BLaER1 treated with 17β-estradiol and CSF1 and Interleukin-3, amounts not matched to agents 10 nM and 100 nM (cell line): ENCODE results near the gene NDUFV1.

Experiments used
- H3K27ac ChIP-seq, 11 experiments: shearing (Covaris generic); formaldehyde crosslinking; 2 replicates each; pipeline ENCODE4 v1.8.1; 2022
- H3K27me3 ChIP-seq, 11 experiments: shearing (Covaris generic); formaldehyde crosslinking; 2 replicates each; pipeline ENCODE4 v1.8.1; 2022
- H3K36me3 ChIP-seq, 11 experiments: shearing (Covaris generic); formaldehyde crosslinking; 2 replicates each; pipeline ENCODE4 v1.8.1; 2022
- H3K4me1 ChIP-seq, 10 experiments: shearing (Covaris generic); formaldehyde crosslinking; 2 replicates each; pipeline ENCODE4 v1.8.1; 2022
- H3K4me2 ChIP-seq, 11 experiments: shearing (Covaris generic); formaldehyde crosslinking; 2 replicates each; pipeline ENCODE4 v1.8.1; 2022
- H3K4me3 ChIP-seq, 10 experiments: shearing (Covaris generic); formaldehyde crosslinking; 2 replicates each; pipeline ENCODE4 v1.8.1; 2022
- H3K9ac ChIP-seq, 11 experiments: shearing (Covaris generic); formaldehyde crosslinking; 2 replicates each; pipeline ENCODE4 v1.8.1; 2022
- H3K9me3 ChIP-seq, 11 experiments: shearing (Covaris generic); formaldehyde crosslinking; replicated peaks in 1 of 11; 2 replicates each; pipeline ENCODE4 v1.8.1; 2022
- H4K20me1 ChIP-seq, 11 experiments: shearing (Covaris generic); formaldehyde crosslinking; 2 replicates each; pipeline ENCODE4 v1.8.1; 2022
- Cebpa-rat ChIP-seq, 11 experiments: shearing (Covaris generic); IDR thresholded peaks; 2 replicates each; pipeline ENCODE4 v1.8.1; 2022

Gene NDUFV1

DNA sequence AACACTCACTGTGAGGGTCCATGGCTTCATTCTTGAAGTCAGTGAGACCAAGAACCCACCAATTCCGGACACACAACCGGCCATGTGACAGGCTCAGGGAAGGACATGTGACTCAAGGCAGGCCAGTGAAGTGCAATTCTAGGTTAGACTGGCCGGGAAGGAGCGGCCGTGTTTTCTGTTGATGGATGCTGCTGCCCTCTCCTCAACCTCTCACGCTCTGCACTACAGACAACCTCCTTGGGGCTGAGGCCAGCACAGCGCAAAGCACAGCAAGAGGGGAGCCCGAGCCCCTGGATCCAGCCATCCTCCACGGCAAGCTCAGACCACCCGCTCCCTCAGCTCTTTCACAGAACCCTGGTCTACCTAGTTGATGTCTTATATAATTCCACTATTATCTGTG is 20.2 kb downstream of the NDUFV1 start:
- Histone ChIP-seq H3K9me3 (no peaks in the 10 kb centered on the region), H3K4me1 (peaks cover 10 to 44% (median 35%) of the 10 kb centered on the region in 10 experiments), H3K27ac (no peak overlapping the region), H4K20me1 (0 out of 22 replicates have a peak, but pooled peaks cover 0 to 3% (median 0%) of the 10 kb centered on the region in 11 experiments), H3K4me2 (no peak overlapping the region), H3K27me3 (no peaks in the 10 kb centered on the region), H3K36me3 (no peaks in the 10 kb centered on the region), H3K4me3 (no peak overlapping the region), H3K9ac (no peak overlapping the region)
- no peak for TF ChIP-seq Cebpa-rat (IDR thresholded peaks at IDR 0.05)

DNA sequence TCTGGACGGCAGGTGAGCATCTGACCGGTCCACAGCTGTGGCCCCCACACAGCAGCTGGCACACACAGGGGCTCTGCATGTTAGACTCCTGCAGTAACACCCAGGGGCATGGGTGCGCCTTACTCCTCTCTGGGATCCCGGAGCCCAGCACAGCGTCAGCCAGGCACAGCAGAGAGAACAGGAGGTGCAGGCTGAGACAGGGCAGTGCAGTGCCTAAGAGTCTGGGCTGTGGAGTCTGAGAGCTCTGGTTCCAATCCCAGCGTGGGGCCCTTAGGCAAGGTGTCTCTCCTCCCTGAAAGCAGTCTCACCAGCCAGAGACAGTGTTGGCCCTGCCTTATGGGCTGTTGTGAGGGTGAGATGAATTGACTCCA is 20.7 kb downstream of the NDUFV1 start:
- H3K27ac ChIP-seq: no peak overlapping the region

DNA sequence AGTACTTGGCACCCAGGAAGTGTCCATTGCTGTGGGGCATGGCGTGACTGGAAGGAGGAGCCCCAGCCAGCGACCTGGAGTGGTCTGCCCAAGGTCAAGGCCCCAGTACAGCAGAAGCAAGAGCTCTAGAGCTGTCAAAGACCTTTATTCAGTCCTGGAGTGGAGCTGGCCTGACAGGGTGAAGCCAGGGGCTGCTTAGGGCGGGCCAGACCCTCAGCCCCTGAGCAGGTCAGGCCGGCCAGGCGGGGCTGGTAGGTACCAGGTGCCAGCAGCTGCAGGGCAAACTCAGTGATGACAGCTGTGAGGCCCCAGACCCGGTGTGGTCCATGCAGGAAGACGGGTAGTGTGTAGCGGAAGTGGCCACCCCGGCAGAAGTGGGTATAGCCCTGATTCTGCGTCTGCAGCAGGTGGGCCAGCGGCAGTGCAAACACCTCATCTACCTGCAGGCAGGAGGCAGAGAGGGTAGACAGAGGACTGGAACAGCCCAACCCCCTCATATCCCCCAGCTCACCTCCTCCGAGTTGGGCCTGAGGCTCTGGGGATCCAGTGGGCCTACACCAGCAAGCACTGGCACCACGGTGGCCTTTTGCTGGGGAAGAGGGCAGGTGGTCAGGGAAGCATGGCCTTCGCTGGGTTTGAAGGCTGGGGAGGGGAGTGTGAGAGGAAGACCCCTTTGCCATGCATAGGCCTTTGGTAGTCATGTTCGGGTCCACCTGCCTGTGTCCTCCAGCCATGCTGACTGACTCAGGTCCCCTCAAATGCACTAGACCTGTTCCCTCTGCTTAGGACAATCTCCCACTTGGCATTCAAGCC is 21.3 kb downstream of the NDUFV1 start:
- H4K20me1 ChIP-seq: 0 out of 22 replicates have a peak, but pooled peaks cover 0 to 3% (median 0%) of the 10 kb centered on the region in 11 experiments
- no peaks in the 10 kb centered on the region for H3K36me3 ChIP-seq
- no peak for TF ChIP-seq Cebpa-rat (IDR thresholded peaks at IDR 0.05)
- no peaks in the 10 kb centered on the region for H3K9me3 ChIP-seq
- H3K4me1 ChIP-seq: peaks cover 10 to 51% (median 42%) of the 10 kb centered on the region in 10 experiments
- peak overlapping the region in 1 of 11 experiments; percentile 15; a peak in 1 of 22 replicates for H3K27ac ChIP-seq
- no peak overlapping the region for H3K4me3 ChIP-seq
- H3K9ac ChIP-seq: peak overlapping the region in 5 of 11 experiments; percentile 41 to 83 (median 80); a peak in 5 of 22 replicates
- no peaks in the 10 kb centered on the region for H3K27me3 ChIP-seq
- peak overlapping the region in 3 of 11 experiments; percentile 97 to 99 (median 98); a peak in 5 of 22 replicates for H3K4me2 ChIP-seq

More for the DNA sequence above, 20.7 kb downstream of the NDUFV1 start:
- peaks cover 10 to 48% (median 38%) of the 10 kb centered on the region in 10 experiments for H3K4me1 ChIP-seq
- no peak overlapping the region for H3K4me3 ChIP-seq
- H3K4me2 ChIP-seq: no peak overlapping the region
- no peaks in the 10 kb centered on the region for H3K36me3 ChIP-seq
- 0 out of 22 replicates have a peak, but pooled peaks cover 0 to 3% (median 0%) of the 10 kb centered on the region in 11 experiments for H4K20me1 ChIP-seq
- no peak for TF ChIP-seq Cebpa-rat (IDR thresholded peaks at IDR 0.05)
- H3K9me3 ChIP-seq: no peaks in the 10 kb centered on the region
- H3K9ac ChIP-seq: no peak overlapping the region
- no peaks in the 10 kb centered on the region for H3K27me3 ChIP-seq

DNA sequence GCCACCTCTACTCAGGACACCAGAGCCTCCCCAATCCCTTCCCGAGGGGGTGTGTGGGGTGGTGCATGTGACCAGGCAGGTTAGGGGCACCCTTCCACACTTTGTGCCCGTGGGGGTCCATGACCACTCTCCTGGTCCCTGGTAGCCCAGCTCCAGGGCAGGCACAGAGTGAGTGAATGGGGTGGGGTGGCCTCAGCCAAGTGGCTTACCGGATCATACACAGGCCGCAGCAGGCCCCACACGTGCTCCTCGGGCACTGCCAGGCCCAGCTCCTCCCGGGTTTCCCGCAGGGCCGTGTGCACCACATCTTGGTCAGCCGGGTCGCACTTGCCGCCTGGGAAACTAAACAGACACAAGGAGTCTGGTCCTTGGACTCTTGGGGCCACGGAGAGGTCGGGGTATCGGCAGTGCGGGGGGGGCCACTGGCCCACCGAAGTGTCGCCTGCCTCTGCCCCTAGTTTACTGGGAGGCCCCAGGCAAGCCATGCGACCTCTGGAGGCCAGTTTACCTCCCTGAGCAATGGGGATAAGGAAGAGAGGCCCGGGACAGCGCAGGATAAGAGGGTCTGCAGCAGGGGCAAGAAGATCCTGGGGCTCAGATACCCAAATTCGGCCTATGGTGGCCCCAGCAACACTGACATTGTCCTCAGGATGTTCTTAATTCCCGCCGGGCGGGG is 22.1 kb downstream of the NDUFV1 start:
- H3K4me1 ChIP-seq: peaks cover 10 to 51% (median 42%) of the 10 kb centered on the region in 10 experiments
- no peaks in the 10 kb centered on the region for H3K9me3 ChIP-seq
- H3K27ac ChIP-seq: peak overlapping the region in 6 of 11 experiments; percentile 14 to 80 (median 64); a peak in 8 of 22 replicates
- H4K20me1 ChIP-seq: 0 out of 22 replicates have a peak, but pooled peaks cover 0 to 3% (median 0%) of the 10 kb centered on the region in 11 experiments
- H3K4me3 ChIP-seq: peak overlapping the region; percentile 60 to 74 (median 70); a peak in 18 of 20 replicates
- H3K27me3 ChIP-seq: no peaks in the 10 kb centered on the region
- H3K9ac ChIP-seq: peak overlapping the region in 10 of 11 experiments; percentile 71 to 83 (median 78); a peak in 18 of 22 replicates
- H3K36me3 ChIP-seq: no peaks in the 10 kb centered on the region
- no peak for TF ChIP-seq Cebpa-rat (IDR thresholded peaks at IDR 0.05)
- H3K4me2 ChIP-seq: peak overlapping the region; percentile 93 to 100 (median 98)

DNA sequence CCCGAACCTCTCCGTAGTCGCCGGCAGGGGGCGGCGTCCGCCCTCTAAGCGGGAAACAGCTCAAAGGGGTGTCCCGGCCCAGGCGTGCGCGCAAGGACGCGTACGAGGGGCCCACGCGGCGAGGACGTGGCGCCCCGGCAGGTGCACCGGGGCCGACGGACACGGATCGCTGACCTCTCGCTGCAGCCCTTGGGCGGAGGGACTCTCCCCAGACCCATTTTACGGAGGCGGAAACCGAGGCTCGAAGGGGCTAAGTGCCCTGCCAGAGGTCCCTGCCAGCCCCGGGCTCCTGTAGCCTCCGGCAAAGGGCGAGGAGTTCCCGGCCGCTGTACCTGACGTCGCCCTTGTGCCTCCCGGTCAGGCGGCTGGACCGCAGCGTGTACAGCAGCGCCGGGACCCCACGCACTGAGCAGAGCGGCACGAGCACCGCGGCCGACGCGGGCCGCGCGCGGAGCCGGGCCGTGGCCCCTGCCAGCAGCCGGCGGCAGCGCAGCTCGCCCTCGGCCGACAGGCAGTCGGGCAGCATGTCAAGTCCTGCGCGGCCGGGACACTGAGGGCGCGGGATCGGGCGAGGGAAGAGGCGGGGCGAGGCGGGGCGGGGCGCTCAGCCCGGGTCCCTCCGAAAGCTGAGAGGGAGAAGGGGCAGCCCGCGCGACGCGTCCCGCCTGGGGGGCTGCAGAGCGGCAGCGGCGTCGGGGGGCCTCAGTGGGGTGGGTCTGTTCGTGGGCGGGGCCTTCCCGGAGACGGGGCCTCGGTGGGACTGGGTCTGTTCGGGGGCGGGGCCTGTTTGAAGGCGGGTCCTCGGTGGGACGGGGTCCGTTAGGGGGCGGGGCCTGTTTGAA is 22.9 kb downstream of the NDUFV1 start, which contains the start of gene NUDT8:
Gene NUDT8, minus strand, starts transcription at position 552 of the 842 bp plus-strand sequence. Its CDS starts 26 bp downstream, at position 526.
- H3K4me3 ChIP-seq: peak within 1 kb of the TSS; percentile 66 to 81 (median 73)
- no peaks in the 10 kb centered on the region for H3K9me3 ChIP-seq
- peak within 1 kb of the TSS; percentile 41 to 84 (median 77); a peak in 21 of 22 replicates for H3K27ac ChIP-seq
- no peaks in the 10 kb centered on the region for H3K27me3 ChIP-seq
- peak within 1 kb of the TSS; percentile 76 to 85 (median 82) for H3K9ac ChIP-seq
- no peaks in the 10 kb centered on the region for H3K36me3 ChIP-seq
- peak within 1 kb of the TSS; percentile 93 to 100 (median 98) for H3K4me2 ChIP-seq
- peaks cover 10 to 47% (median 37%) of the 10 kb centered on the region in 10 experiments for H3K4me1 ChIP-seq
- TF ChIP-seq Cebpa-rat (IDR thresholded peaks at IDR 0.05): no peak
- 0 out of 22 replicates have a peak, but pooled peaks cover 0 to 3% (median 0%) of the 10 kb centered on the region in 11 experiments for H4K20me1 ChIP-seq

DNA sequence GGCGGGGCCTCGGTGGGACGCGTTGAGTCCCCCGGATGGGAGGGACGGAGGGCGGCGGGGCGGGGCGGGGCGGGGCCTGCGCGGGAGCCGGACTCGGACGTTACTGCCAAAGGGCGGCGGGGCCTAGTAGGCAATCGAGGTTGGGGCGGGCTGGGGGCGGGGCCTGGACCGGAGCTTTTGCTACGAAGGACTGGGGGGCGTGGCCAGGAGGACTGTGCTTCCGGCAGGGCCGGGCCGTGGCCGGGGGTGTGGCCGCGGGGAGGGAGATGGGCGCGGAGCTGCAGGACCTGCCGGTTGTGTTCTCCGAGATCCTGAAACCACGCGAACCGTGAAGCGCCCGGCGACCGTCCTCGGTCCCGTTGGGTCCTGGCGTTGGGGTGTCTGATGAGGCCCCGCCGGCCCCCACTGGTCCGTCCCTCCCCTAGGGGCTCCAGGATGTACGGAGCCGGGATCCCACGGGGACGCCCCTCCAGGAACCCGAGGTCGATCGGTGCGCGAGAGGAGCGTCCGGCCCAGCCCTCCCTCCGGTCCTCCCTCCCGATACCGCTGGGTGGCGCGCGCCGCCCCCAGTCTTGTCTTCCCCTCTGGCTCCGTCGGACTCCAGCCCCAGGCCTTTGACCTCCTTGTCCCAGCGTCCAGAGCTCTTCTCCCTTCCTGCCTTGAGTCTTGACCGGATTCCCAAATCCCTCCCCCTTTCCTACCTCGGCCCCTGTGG is 23.6 kb downstream of the NDUFV1 start:
- Histone ChIP-seq H3K4me1 (peaks cover 10 to 39% (median 30%) of the 10 kb centered on the region in 10 experiments), H3K27me3 (no peaks in the 10 kb centered on the region), H3K9ac (peak overlapping the region; percentile 76 to 85 (median 82)), H3K36me3 (no peaks in the 10 kb centered on the region), H3K4me2 (peak overlapping the region; percentile 66 to 96 (median 89)), H4K20me1 (0 out of 22 replicates have a peak, but pooled peaks cover 0 to 3% (median 0%) of the 10 kb centered on the region in 11 experiments), H3K27ac (peak overlapping the region; percentile 41 to 84 (median 72); a peak in 21 of 22 replicates), H3K4me3 (peak overlapping the region; percentile 66 to 81 (median 73)), H3K9me3 (no peaks in the 10 kb centered on the region)
- no peak for TF ChIP-seq Cebpa-rat (IDR thresholded peaks at IDR 0.05)

DNA sequence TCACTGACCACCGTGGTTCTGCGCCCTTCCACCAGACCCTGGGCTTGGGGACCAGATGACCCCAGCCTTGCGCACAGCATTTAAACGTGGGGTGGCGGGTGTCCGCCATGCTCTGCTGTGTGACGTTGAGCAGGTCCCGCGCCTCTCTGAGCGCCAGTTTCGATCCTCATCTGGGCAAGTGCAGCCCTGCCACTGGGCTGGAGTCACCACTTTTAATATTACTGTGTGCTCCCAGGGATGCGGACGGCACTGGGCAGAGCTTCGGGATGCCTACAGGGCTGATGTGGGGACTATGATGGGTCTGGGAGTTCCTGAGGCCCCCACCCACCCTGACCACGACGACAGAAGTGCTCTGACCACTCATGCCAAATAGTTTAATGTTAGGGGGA is 24.2 kb downstream of the NDUFV1 start:
- Histone ChIP-seq H3K4me3 (peak overlapping the region; percentile 60 to 81 (median 71)), H3K36me3 (no peaks in the 10 kb centered on the region), H3K9ac (peak overlapping the region; percentile 74 to 85 (median 82)), H3K9me3 (no peaks in the 10 kb centered on the region), H3K4me1 (peaks cover 10 to 36% (median 28%) of the 10 kb centered on the region in 10 experiments), H4K20me1 (0 out of 22 replicates have a peak, but pooled peaks cover 0 to 3% (median 0%) of the 10 kb centered on the region in 11 experiments), H3K27ac (peak overlapping the region; percentile 41 to 84 (median 72); a peak in 21 of 22 replicates), H3K4me2 (peak overlapping the region; percentile 66 to 96 (median 89)), H3K27me3 (no peaks in the 10 kb centered on the region)
- no peak for TF ChIP-seq Cebpa-rat (IDR thresholded peaks at IDR 0.05)
